RWPE1 (cell line): ENCODE data around the gene LSM2.

ENCODE experiments used
- CTCF ChIA-PET: fragments of 350-600 bp; sonication (Branson Sonifier 250); formaldehyde crosslinking; extraction: SDS; loops from one replicate; lab custom pipeline; 2021; lab: Yijun Ruan, JAX
- POLR2A ChIA-PET: fragments of 400-600 bp; formaldehyde crosslinking; extraction: SDS; loops from one replicate; lab custom pipeline; 2020; ENCODE audit warnings: antibody characterized with exemption; ENCODE audit not compliant: low non-redundant PET; lab: Yijun Ruan, JAX
- DNase-seq: peaks from one replicate; pipeline ENCODE4 v3.0.0; 2012; ENCODE audit warnings: low spot score
- H3K27ac ChIP-seq: fragments of 450-650 bp; 2 replicates; pipeline ENCODE4 v1.5.1; 2017
- TF ChIP-seq, protein P1 (sequence below): fragments of 450-650 bp; conservative IDR thresholded peaks from 2 replicates; pipeline ENCODE4 v1.5.1; 2017; ENCODE audit warnings: low read depth, mild to moderate bottlenecking

LSM2 gene

GRCh38 chr6:31775633-31776484 lies 30.9 kb downstream of the LSM2 start:
- ChIA-PET CTCF (interaction anchor here (1.0 to 1.6 kb wide), 2 partner anchors 15 to 54 kb away, joined by 3 to 4 read pairs; no protein-coding TSS in a partner anchor), POLR2A (no interaction called here)
- TF ChIP-seq, protein P1, sequence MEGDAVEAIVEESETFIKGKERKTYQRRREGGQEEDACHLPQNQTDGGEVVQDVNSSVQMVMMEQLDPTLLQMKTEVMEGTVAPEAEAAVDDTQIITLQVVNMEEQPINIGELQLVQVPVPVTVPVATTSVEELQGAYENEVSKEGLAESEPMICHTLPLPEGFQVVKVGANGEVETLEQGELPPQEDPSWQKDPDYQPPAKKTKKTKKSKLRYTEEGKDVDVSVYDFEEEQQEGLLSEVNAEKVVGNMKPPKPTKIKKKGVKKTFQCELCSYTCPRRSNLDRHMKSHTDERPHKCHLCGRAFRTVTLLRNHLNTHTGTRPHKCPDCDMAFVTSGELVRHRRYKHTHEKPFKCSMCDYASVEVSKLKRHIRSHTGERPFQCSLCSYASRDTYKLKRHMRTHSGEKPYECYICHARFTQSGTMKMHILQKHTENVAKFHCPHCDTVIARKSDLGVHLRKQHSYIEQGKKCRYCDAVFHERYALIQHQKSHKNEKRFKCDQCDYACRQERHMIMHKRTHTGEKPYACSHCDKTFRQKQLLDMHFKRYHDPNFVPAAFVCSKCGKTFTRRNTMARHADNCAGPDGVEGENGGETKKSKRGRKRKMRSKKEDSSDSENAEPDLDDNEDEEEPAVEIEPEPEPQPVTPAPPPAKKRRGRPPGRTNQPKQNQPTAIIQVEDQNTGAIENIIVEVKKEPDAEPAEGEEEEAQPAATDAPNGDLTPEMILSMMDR: no peak
- H3K27ac ChIP-seq: peak overlapping the region; percentile 89
- DNase-seq: no peak

DNA sequence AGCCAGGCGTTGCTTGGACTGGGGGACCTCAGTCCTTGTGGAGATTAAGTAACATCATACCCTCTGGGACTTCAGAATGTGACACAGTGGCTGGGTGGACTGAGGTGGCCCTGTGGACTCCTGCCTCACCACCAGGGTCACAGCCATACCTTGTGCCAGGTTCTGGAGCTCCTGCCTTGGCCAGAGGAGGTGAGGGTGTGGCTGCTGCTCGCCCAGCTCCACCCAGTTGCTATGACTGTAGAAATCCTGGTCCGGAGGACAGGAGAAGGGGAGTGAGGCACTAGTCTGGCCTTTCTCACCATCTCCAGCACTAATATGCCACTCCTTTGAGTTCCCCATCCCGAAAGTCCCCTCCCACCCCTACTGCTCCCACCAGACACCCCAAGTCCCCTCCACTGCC lies 31.6 kb downstream of the LSM2 start:
- ChIA-PET CTCF (interaction anchor here (0.6 to 1.6 kb wide), 3 partner anchors 16 to 55 kb away, joined by 3 to 8 read pairs (median 4); no protein-coding TSS in a partner anchor), POLR2A (no interaction called here)
- peak; percentile 26 for DNase-seq
- H3K27ac ChIP-seq: peak overlapping the region; percentile 89
- TF ChIP-seq, protein P1: no peak

- no peak for DNase-seq
- TF ChIP-seq, protein P1: no peak
- CTCF ChIA-PET: interaction anchor here (0.7 kb wide), 1 partner anchor 11 kb away, joined by 3 read pairs; no protein-coding TSS in a partner anchor
- peak overlapping the region; percentile 38 for H3K27ac ChIP-seq
- POLR2A ChIA-PET: no interaction called here
Observed at GRCh38 chr6:31771992-31772358, 34.8 kb downstream of the LSM2 start.

DNA sequence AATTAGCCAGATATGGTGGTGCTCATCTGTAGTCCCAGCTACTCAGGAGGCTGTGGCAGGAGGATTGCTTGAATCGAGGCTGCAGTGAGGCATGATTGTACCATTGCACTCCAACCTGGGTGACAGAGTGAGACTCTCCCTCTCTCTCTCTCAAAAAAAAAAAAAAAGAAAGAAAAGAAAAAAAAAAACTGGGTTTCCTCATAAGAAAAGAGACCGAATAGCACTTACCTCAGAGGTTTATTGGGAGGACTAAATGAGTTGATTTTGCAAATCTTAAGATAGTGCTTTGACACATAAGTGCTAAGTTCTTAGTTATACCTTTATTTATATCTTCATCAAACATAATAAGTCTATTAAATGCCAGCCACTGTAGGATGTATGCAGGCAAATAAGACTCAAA lies 35.9 kb downstream of the LSM2 start:
- POLR2A ChIA-PET: interaction anchor here (0.7 kb wide), 1 partner anchor 41 kb away, joined by 4 read pairs; no protein-coding TSS in a partner anchor
- H3K27ac ChIP-seq: 0 out of 2 replicates have a peak overlapping the region, but pooled peaks have one; percentile 23

GRCh38 chr6:31769684-31770371 lies 36.9 kb downstream of the LSM2 start:
- POLR2A ChIA-PET: no interaction called here
- peak; percentile 85 for DNase-seq
- TF ChIP-seq, protein P1: peak; percentile 36; the same call in 1 of the 2 replicates
- CTCF ChIA-PET: interaction anchor here (0.5 to 2.1 kb wide), 22 partner anchors 9 to 787 kb away, joined by 3 to 11 read pairs (median 4); partner anchors contain the start of genes LSM2, LY6G5C, LY6G6C and MSH5
- peak overlapping the region; percentile 23; the same call in 1 of the 2 replicates for H3K27ac ChIP-seq

More for the DNA sequence above, 35.9 kb downstream of the LSM2 start:
- CTCF ChIA-PET: interaction anchor here (0.6 to 2.1 kb wide), 3 partner anchors 36 to 93 kb away, joined by 5 to 11 read pairs (median 8); partner anchors contain the start of gene LSM2
- no peak for DNase-seq
- TF ChIP-seq, protein P1: no peak
